NB4 (cell line): ENCODE data around the gene COL4A2.

Experiments
- CTCF ChIP-seq: IDR thresholded peaks from one replicate; pipeline ENCODE4 v1.5.1; 2012; ENCODE audit warnings: low read depth, low read length
- MAX ChIP-seq: IDR thresholded peaks from 2 replicates; pipeline ENCODE4 v1.6.1; 2011; ENCODE audit warnings: low read depth, low read length
- MYC ChIP-seq: IDR thresholded peaks from 2 replicates; pipeline ENCODE4 v1.6.1; 2011; ENCODE audit warnings: low read depth, low read length
- POLR2A ChIP-seq: IDR thresholded peaks from 2 replicates; pipeline ENCODE4 v1.6.1; 2011; ENCODE audit warnings: mild to moderate bottlenecking; ENCODE audit not compliant: insufficient read length; ENCODE audit errors: extremely low read depth

GRCh38 chr13:110363010-110363409, 55.9 kb downstream of the COL4A2 start:
- TF ChIP-seq CTCF, result peak; percentile 47
- TF ChIP-seq POLR2A, result no peak
- no peak for TF ChIP-seq MAX
- TF ChIP-seq MYC, result no peak
